Natural killer cell (primary cell): Measurements from ENCODE around the gene PTCD3. TPM values are rescaled to one million over a fixed set of nuclear protein-coding genes. Genes with fewer than 3 reads are reported as not detected.

ENCODE experiments used
- ATAC-seq, 3 donors: fragments of 150-1000 bp in 2 of 3; fragments of 200-7000 bp in 1 of 3; cut with Tn5 transposase; 1 replicate in 1 of 3; 2 replicates in 2 of 3; pipeline ENCODE4 v1.10.0; 2021; ENCODE audit warnings: mild to moderate bottlenecking in 2 of 3, moderate library complexity in 2 of 3
- DNase-seq, 2 donors: peaks; one replicate each; pipeline versions ENCODE4 v3.0.0 to v3.0.0-alpha.2; 2013 to 2021; ENCODE audit warnings: mixed read lengths in 1 of 2
- H3K27ac ChIP-seq: one replicate; pipeline ENCODE4 v1.5.1; 2013; ENCODE audit warnings: mild to moderate bottlenecking, low read length
- H3K27me3 ChIP-seq: one replicate; pipeline ENCODE4 v1.6.1; 2013; ENCODE audit warnings: low read length; ENCODE audit not compliant: control insufficient read depth, insufficient read depth
- H3K36me3 ChIP-seq: one replicate; pipeline ENCODE4 v1.6.1; 2013; ENCODE audit warnings: low read length; ENCODE audit not compliant: control insufficient read depth, insufficient read depth
- H3K4me1 ChIP-seq: one replicate; pipeline ENCODE4 v1.6.1; 2013; ENCODE audit warnings: low read length; ENCODE audit not compliant: control insufficient read depth, insufficient read depth
- H3K4me3 ChIP-seq: one replicate; pipeline ENCODE4 v1.5.1; 2013; ENCODE audit warnings: low read length
- H3K9me3 ChIP-seq: one replicate; pipeline ENCODE4 v1.6.1; 2013; ENCODE audit warnings: low read length; ENCODE audit not compliant: control insufficient read depth, insufficient read depth
- H3K27ac Mint-ChIP-seq, 2 donors: one replicate each; pipeline ENCODE4 v1.8.0; 2022; ENCODE audit warnings: mild to moderate bottlenecking in 2 of 2, mixed read lengths in 2 of 2, moderate library complexity in 1 of 2
- H3K27me3 Mint-ChIP-seq, 2 donors: one replicate each; pipeline ENCODE4 v1.8.0; 2022; ENCODE audit warnings: low read depth in 2 of 2, mixed read lengths in 2 of 2
- H3K36me3 Mint-ChIP-seq: one replicate; pipeline ENCODE4 v1.8.0; 2022; ENCODE audit warnings: mixed read lengths
- H3K4me1 Mint-ChIP-seq, 2 donors: one replicate each; pipeline ENCODE4 v1.8.0; 2022; ENCODE audit warnings: mixed read lengths in 2 of 2
- H3K4me3 Mint-ChIP-seq: one replicate; pipeline ENCODE4 v1.8.0; 2022; ENCODE audit warnings: mild to moderate bottlenecking, moderate library complexity, mixed read lengths
- H3K9me3 Mint-ChIP-seq, 2 donors: one replicate each; pipeline ENCODE4 v1.8.0; 2022; ENCODE audit warnings: mixed read lengths in 2 of 2
- CTCF ChIP-seq: fragments of 200-600 bp; IDR thresholded peaks from one replicate; pipeline ENCODE4 v1.8.0; 2022; ENCODE audit warnings: antibody characterized with exemption
- WGBS: methylation state at CpG from one replicate; pipeline ENCODE4 v1.1.7; 2013; ENCODE audit warnings: missing lambda C conversion rate; ENCODE audit not compliant: insufficient coverage; 5-methylcytosine and 5-hydroxymethylcytosine counted together
- intact Hi-C: fragments of 100-400 bp; cut with micrococcal nuclease; formaldehyde crosslinking; loops from one replicate; pipeline ENCODE4 v1.14.2; 2022
- total RNA-seq, 4 donors: library from RNA; stranded (reverse); fragments of 120-200 nt in 1 of 4; gene quantifications; one replicate each; pipeline versions ENCODE4 v1.2.3 to v1.2.4, GENCODE V29; 2013 to 2022

The PTCD3 gene
- total RNA-seq, 3 donors from 2014 or later (not counting 1 experiment from before 2014, with no cell fraction given), result 115 to 146 (median 128) TPM

- H3K4me1 ChIP-seq, result peaks cover 25% of the 10 kb centered on the region
- 95% methylated on average over 3 of the region's 5 CpGs for WGBS
- H3K4me3 ChIP-seq, result no peak overlapping the region
- Mint-ChIP-seq H3K4me1 (peaks cover 25 to 26% of the 10 kb centered on the region in 2 donors), H3K27me3 (no peaks in the 10 kb centered on the region), H3K36me3 (no peaks in the 10 kb centered on the region), H3K4me3 (no peak overlapping the region), H3K9me3 (no peaks in the 10 kb centered on the region), H3K27ac (peak overlapping the region; percentile 97)
- ATAC-seq (no peak), DNase-seq (no peak)
- intact Hi-C loops, result loop anchor here (5.0 kb wide), 1 partner anchor 375 kb away; no protein-coding TSS in a partner anchor
- H3K9me3 ChIP-seq, result no peaks in the 10 kb centered on the region
- peaks cover 19% of the 10 kb centered on the region for H3K36me3 ChIP-seq
- no peak for TF ChIP-seq CTCF
- no peak overlapping the region for H3K27ac ChIP-seq
- H3K27me3 ChIP-seq, result no peaks in the 10 kb centered on the region
Observed at GRCh38 chr2:86082756-86083155, 23.3 kb upstream of the PTCD3 start.

- Histone ChIP-seq H3K27ac (no peak overlapping the region), H3K4me3 (no peak overlapping the region), H3K4me1 (no peaks in the 10 kb centered on the region), H3K36me3 (peaks cover 43% of the 10 kb centered on the region), H3K9me3 (no peaks in the 10 kb centered on the region), H3K27me3 (no peaks in the 10 kb centered on the region)
- TF ChIP-seq CTCF, result no peak
- no peak overlapping the region for H3K27ac Mint-ChIP-seq
- DNase-seq, result peak in 1 of 2 donors; percentile 22
- peaks cover 9% of the 10 kb centered on the region for H3K36me3 Mint-ChIP-seq
- no peaks in the 10 kb centered on the region for H3K4me1 Mint-ChIP-seq
- no peaks in the 10 kb centered on the region for H3K27me3 Mint-ChIP-seq
- no peak overlapping the region for H3K4me3 Mint-ChIP-seq
- 91% methylated on average over 14 of the region's 14 CpGs for WGBS
- intact Hi-C loops, result no loop called here
- ATAC-seq, result no peak
- H3K9me3 Mint-ChIP-seq, result no peaks in the 10 kb centered on the region
Observed at GRCh38 chr2:86087936-86088850, 17.8 kb upstream of the PTCD3 start.

- no peaks in the 10 kb centered on the region for H3K27me3 ChIP-seq
- WGBS, result 87% methylated on average over 1 of the region's 1 CpG
- no peak overlapping the region for H3K27ac Mint-ChIP-seq
- no peaks in the 10 kb centered on the region for H3K9me3 Mint-ChIP-seq
- H3K4me1 Mint-ChIP-seq, result peaks cover 5 to 7% of the 10 kb centered on the region in 2 donors
- H3K4me3 Mint-ChIP-seq, result no peak overlapping the region
- no peak overlapping the region for H3K4me3 ChIP-seq
- intact Hi-C loops, result no loop called here
- ATAC-seq (no peak), DNase-seq (no peak)
- no peaks in the 10 kb centered on the region for H3K4me1 ChIP-seq
- H3K36me3 Mint-ChIP-seq, result peaks cover 33% of the 10 kb centered on the region
- no peak for TF ChIP-seq CTCF
- peaks cover 48% of the 10 kb centered on the region for H3K36me3 ChIP-seq
- no peak overlapping the region for H3K27ac ChIP-seq
- no peaks in the 10 kb centered on the region for H3K9me3 ChIP-seq
- H3K27me3 Mint-ChIP-seq, result no peaks in the 10 kb centered on the region
Observed at GRCh38 chr2:86094229-86094628, 11.8 kb upstream of the PTCD3 start.
